Left ventricle myocardium inferior (tissue), 1 donor: Measurements from ENCODE around the gene PRDM8. TPM values are rescaled to one million over a fixed set of nuclear protein-coding genes. Genes with fewer than 3 reads are reported as not detected.

Experiments used
- DNase-seq: peaks from one replicate; pipeline ENCODE4 v3.0.0-alpha.2; 2020
- H3K27ac ChIP-seq: fragments of 200-600 bp; replicated peaks from 2 replicates; pipeline ENCODE4 v1.8.0; 2021
- H3K27me3 ChIP-seq: fragments of 200-600 bp; 2 replicates; pipeline ENCODE4 v1.8.0; 2021; ENCODE audit warnings: low read depth
- H3K36me3 ChIP-seq: fragments of 200-600 bp; 2 replicates; pipeline ENCODE4 v1.8.0; 2021
- H3K4me1 ChIP-seq: fragments of 200-600 bp; 2 replicates; pipeline ENCODE4 v1.8.0; 2021
- H3K4me3 ChIP-seq: fragments of 200-600 bp; 2 replicates; pipeline ENCODE4 v1.8.0; 2021; ENCODE audit warnings: mild to moderate bottlenecking, moderate library complexity
- H3K9me3 ChIP-seq: fragments of 200-600 bp; replicated peaks from 2 replicates; pipeline ENCODE4 v1.8.0; 2021
- intact Hi-C: fragments of 100-400 bp; cut with micrococcal nuclease; formaldehyde crosslinking; loops from one replicate; pipeline ENCODE4 v1.11.0; 2022
- total RNA-seq: library from RNA; stranded (reverse); fragmentation: NEBNext Ultra II Directional; extraction: Animal tissue kit (Norgen Biotek cat#: 25700); gene quantifications from one replicate; pipeline ENCODE4 v1.2.1, GENCODE V29; 2021
- TF ChIP-seq, protein P1 (sequence below): fragments of 200-600 bp; IDR thresholded peaks from 2 replicates; pipeline ENCODE4 v1.8.0; 2021; ENCODE audit warnings: antibody characterized with exemption, mild to moderate bottlenecking, borderline replicate concordance
- donor health status: DM: no; HTN: yes; CAD: no; lungs with severe emphysema.

PRDM8 gene
- total RNA-seq, 1 donor from 2014 or later: 0.66 TPM

DNA sequence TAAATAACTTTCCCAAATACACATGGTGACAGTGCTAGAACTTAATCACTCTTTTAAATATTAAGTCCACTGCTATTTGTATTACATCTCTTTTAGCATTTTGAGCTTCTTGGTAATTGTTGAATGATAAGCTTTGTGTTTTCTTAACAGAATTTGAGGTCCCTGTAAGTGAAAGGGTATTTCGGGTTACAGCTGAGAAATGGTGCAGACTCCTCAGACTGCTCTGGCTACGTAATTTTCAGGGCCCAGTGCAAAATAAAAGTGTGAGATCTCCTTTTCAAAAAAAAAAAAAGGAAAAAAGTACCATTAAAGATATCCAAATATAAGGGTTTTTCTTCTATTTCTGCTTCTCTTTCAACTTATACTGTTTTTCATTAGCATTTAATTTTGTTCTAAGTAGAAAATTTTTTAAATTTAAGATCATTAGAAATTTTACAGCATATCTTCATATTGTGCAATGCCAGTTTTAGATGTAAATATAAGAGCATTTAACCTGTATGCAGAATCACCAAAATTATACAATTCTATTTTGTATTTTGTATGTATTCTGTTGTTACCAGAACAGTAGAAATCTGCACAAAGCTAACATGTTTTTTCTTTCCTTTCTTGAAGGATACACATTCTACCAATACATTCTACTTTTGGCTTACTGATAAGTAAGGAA lies 35.5 kb downstream of the PRDM8 start:
- TF ChIP-seq, protein P1, sequence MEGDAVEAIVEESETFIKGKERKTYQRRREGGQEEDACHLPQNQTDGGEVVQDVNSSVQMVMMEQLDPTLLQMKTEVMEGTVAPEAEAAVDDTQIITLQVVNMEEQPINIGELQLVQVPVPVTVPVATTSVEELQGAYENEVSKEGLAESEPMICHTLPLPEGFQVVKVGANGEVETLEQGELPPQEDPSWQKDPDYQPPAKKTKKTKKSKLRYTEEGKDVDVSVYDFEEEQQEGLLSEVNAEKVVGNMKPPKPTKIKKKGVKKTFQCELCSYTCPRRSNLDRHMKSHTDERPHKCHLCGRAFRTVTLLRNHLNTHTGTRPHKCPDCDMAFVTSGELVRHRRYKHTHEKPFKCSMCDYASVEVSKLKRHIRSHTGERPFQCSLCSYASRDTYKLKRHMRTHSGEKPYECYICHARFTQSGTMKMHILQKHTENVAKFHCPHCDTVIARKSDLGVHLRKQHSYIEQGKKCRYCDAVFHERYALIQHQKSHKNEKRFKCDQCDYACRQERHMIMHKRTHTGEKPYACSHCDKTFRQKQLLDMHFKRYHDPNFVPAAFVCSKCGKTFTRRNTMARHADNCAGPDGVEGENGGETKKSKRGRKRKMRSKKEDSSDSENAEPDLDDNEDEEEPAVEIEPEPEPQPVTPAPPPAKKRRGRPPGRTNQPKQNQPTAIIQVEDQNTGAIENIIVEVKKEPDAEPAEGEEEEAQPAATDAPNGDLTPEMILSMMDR: no peak
- Histone ChIP-seq H3K4me1 (no peaks in the 10 kb centered on the region), H3K36me3 (no peaks in the 10 kb centered on the region), H3K9me3 (no peaks in the 10 kb centered on the region), H3K27ac (no peak overlapping the region), H3K4me3 (no peak overlapping the region), H3K27me3 (peaks cover 31% of the 10 kb centered on the region)
- intact Hi-C loops: no loop called here
- no peak for DNase-seq

DNA sequence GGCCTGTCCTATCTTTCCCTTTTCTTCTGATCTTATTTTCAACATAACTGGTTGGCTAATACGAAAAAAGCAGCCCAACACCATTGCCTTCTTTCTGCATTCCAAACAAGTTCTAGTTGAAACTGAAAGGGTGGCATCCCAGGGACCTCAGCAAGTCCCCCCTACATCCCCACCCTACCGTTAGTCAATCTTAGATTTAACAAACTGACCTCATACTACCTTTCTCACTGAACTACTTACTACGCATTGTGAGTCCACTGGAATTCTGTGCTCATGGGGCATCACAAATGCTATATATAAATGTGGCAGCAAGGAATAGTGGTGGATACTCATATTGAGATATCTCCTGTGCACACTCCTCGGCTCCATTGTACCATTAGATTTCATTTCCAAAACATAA lies 36.1 kb downstream of the PRDM8 start:
- TF ChIP-seq, protein P1: no peak
- H3K36me3 ChIP-seq: no peaks in the 10 kb centered on the region
- H3K4me3 ChIP-seq: no peak overlapping the region
- no peak for DNase-seq
- peaks cover 35% of the 10 kb centered on the region for H3K27me3 ChIP-seq
- intact Hi-C loops: no loop called here
- H3K9me3 ChIP-seq: no peaks in the 10 kb centered on the region
- no peaks in the 10 kb centered on the region for H3K4me1 ChIP-seq
- no peak overlapping the region for H3K27ac ChIP-seq

DNA sequence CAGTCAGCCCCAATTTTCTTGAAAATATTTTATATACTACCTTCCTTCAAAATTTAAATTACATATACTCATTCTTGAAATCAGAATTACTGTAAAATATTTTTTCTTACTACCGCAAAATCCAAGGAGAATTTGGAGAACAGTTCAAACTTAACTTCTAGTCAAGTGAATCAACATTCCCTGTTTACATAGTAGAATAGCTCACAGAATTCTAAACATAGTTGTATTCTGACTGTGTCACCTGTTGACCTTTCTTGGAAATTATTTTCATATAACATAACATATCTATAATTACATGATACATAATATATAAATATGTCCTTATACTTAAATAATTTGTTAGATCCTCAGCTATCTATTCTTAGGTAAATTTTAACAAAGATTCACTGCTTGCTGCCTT lies 38.1 kb downstream of the PRDM8 start:
- peaks cover 22% of the 10 kb centered on the region for H3K27me3 ChIP-seq
- intact Hi-C loops: no loop called here
- no peaks in the 10 kb centered on the region for H3K9me3 ChIP-seq
- no peaks in the 10 kb centered on the region for H3K36me3 ChIP-seq
- H3K27ac ChIP-seq: no peak overlapping the region
- TF ChIP-seq, protein P1: no peak
- no peak overlapping the region for H3K4me3 ChIP-seq
- no peaks in the 10 kb centered on the region for H3K4me1 ChIP-seq
- DNase-seq: no peak

DNA sequence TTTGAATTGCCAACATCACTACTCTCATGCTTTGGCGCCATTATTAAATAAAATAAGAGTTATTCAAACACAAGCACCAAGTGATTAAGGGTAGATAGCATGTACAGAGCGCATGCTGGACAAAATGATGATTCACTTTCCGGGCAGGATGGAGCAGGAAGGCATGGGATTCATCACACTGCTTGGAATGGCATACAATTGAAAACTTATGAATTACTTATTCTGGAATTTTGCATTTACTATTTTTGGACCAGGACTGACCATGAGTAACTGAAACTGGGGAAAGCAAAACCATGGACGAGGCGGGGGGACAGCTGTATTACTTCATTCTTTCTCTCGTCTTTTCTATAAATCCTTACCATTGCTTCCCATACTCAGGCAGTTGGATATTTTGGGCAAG lies 40.7 kb downstream of the PRDM8 start:
- H3K27me3 ChIP-seq: peaks cover 14% of the 10 kb centered on the region
- no peak overlapping the region for H3K27ac ChIP-seq
- H3K4me1 ChIP-seq: no peaks in the 10 kb centered on the region
- intact Hi-C loops: no loop called here
- TF ChIP-seq, protein P1: no peak
- H3K9me3 ChIP-seq: no peaks in the 10 kb centered on the region
- H3K4me3 ChIP-seq: no peak overlapping the region
- H3K36me3 ChIP-seq: no peaks in the 10 kb centered on the region
- DNase-seq: no peak

DNA sequence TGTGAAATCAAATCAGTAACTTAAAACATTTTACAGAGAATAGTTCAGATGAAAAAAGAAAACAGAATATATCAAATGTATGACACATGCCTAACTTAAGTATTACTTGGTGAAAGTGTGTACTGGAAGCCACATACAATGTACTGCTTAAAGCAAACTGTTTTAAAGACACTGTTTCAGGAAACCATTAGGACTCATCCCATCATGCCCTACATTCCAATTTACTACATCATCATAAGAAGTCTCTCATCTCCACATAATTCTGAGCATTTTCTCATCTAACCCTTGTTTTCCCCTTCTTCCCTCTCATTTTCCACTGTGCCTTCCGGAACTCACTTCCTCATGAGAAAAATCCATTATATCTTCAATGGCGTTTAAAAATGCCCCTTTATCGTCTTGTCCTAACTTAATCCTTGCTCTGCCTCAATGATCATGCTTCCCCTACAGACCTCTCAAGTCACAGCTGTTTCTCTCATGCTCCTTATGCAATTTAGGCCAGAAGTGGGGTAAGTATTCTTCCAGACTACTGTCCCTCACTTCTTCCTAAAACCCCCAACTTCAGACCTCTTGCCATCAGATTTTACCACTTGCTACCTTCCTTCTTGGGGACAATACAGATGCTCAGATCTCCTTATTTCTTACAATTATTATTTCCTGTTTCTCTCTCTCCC lies 42.3 kb downstream of the PRDM8 start:
- TF ChIP-seq, protein P1: no peak
- intact Hi-C loops: no loop called here
- no peak overlapping the region for H3K4me3 ChIP-seq

More for the DNA sequence above, 42.3 kb downstream of the PRDM8 start:
- no peak overlapping the region for H3K27ac ChIP-seq
- H3K9me3 ChIP-seq: no peaks in the 10 kb centered on the region
- H3K27me3 ChIP-seq: peaks cover 29% of the 10 kb centered on the region
- H3K36me3 ChIP-seq: no peaks in the 10 kb centered on the region
- no peak for DNase-seq
- no peaks in the 10 kb centered on the region for H3K4me1 ChIP-seq
